Lung (tissue), 12 donors: Measurements from ENCODE around the gene CSNK1G1. TPM values are rescaled to one million over a fixed set of nuclear protein-coding genes. Genes with fewer than 3 reads are reported as not detected.

Source experiments
- ATAC-seq: fragments of 200-7000 bp; cut with Tn5 transposase; one replicate; pipeline ENCODE4 v1.9.1; 2020; ENCODE audit warnings: moderate number of reproducible peaks; ENCODE audit not compliant: insufficient read depth, low FRiP score
- DNase-seq, 3 donors: peaks; one replicate each; pipeline ENCODE4 v3.0.0-alpha.2; 2013 to 2017
- H3K27ac ChIP-seq, 2 donors: one replicate each; pipeline ENCODE4 v1.5.1; 2013; ENCODE audit warnings: mild to moderate bottlenecking in 2 of 2, moderate library complexity in 2 of 2, control low read depth in 1 of 2, inconsistent platforms in 1 of 2, low read depth in 1 of 2, low read length in 1 of 2
- H3K27me3 ChIP-seq, 3 donors: one replicate each; pipeline ENCODE4 v1.5.1; 2013; ENCODE audit warnings: low read length in 2 of 3; ENCODE audit not compliant: control insufficient read depth in 3 of 3, insufficient read depth in 3 of 3
- H3K36me3 ChIP-seq, 4 donors: one replicate each; pipeline ENCODE4 v1.5.1; 2013; ENCODE audit warnings: low read length in 4 of 4, mild to moderate bottlenecking in 1 of 4, moderate library complexity in 1 of 4; ENCODE audit not compliant: control insufficient read depth in 4 of 4, insufficient read depth in 4 of 4
- H3K4me1 ChIP-seq, 5 donors: one replicate each; pipeline ENCODE4 v1.5.1; 2013; ENCODE audit warnings: low read length in 5 of 5, mild to moderate bottlenecking in 2 of 5, moderate library complexity in 1 of 5; ENCODE audit not compliant: control insufficient read depth in 5 of 5, insufficient read depth in 5 of 5
- H3K4me3 ChIP-seq: one replicate; pipeline ENCODE4 v1.5.1; 2013; ENCODE audit warnings: mild to moderate bottlenecking, control low read depth, moderate library complexity
- H3K9ac ChIP-seq, 2 donors: one replicate each; pipeline ENCODE4 v1.5.1; 2013; ENCODE audit warnings: low read length in 2 of 2, control low read depth in 1 of 2; ENCODE audit not compliant: insufficient read depth in 1 of 2
- H3K9me3 ChIP-seq, 4 donors: one replicate each; pipeline ENCODE4 v1.5.1; 2013; ENCODE audit warnings: low read length in 3 of 4, mild to moderate bottlenecking in 1 of 4, moderate library complexity in 1 of 4; ENCODE audit not compliant: control insufficient read depth in 4 of 4, insufficient read depth in 3 of 4
- CTCF ChIP-seq: IDR thresholded peaks from 2 replicates; pipeline ENCODE4 v1.5.1; 2012; ENCODE audit warnings: mild to moderate bottlenecking; ENCODE audit errors: control extremely low read depth, extremely low read depth
- WGBS, 2 donors: extraction: QIAGEN DNeasy Blood & Tissue Kit; methylation state at CpG; one replicate each; pipeline ENCODE4 v1.1.7; 2013; 5-methylcytosine and 5-hydroxymethylcytosine counted together
- polyA plus RNA-seq, 2 donors: library from polyadenylated mRNA; stranded (reverse); fragments of 200-250 nt; gene quantifications; one replicate each; pipeline ENCODE4 v1.2.1, GENCODE V29; 2013
- total RNA-seq, 2 donors: library from RNA; depleted of rRNA in 1 of 2; stranded (reverse); fragments of >200 nt in 1 of 2; gene quantifications; one replicate each; pipeline ENCODE4 v1.2.1, GENCODE V29; 2014 to 2021
- donor health status: control.
- donor health status: control.
- donor health status: Bipolar disorder and iron deficiency.
- donor health status: healthy.
- donor health status: DM: yes; HTN: yes; CAD: no.

The CSNK1G1 gene
- total and polyA plus RNA-seq, 4 donors, result 3.0 to 50.4 (median 12.9) TPM

GRCh38 chr15:64284042-64284441 lies 71.9 kb downstream of the CSNK1G1 start:
- no peak overlapping the region for H3K9ac ChIP-seq
- no peak overlapping the region for H3K4me3 ChIP-seq
- peaks cover 0 to 3% (median 0%) of the 10 kb centered on the region in 4 donors for H3K36me3 ChIP-seq
- 8 to 28% methylated on average over 1 of the region's 1 CpG for WGBS, 2 donors
- H3K27me3 ChIP-seq, result no peaks in the 10 kb centered on the region
- TF ChIP-seq CTCF, result no peak
- DNase-seq, result no peak
- ATAC-seq, result peak; percentile 34
- H3K9me3 ChIP-seq, result no peaks in the 10 kb centered on the region
- H3K4me1 ChIP-seq, result no peaks in the 10 kb centered on the region
- no peak overlapping the region for H3K27ac ChIP-seq

GRCh38 chr15:64282701-64283100 lies 73.3 kb downstream of the CSNK1G1 start:
- no peaks in the 10 kb centered on the region for H3K4me1 ChIP-seq
- H3K4me3 ChIP-seq, result no peak overlapping the region
- no peak for TF ChIP-seq CTCF
- no peaks in the 10 kb centered on the region for H3K27me3 ChIP-seq
- no peaks in the 10 kb centered on the region for H3K9me3 ChIP-seq
- DNase-seq (no peak), ATAC-seq (no peak)
- H3K9ac ChIP-seq, result no peak overlapping the region
- H3K36me3 ChIP-seq, result peaks cover 0 to 3% (median 0%) of the 10 kb centered on the region in 4 donors
- H3K27ac ChIP-seq, result no peak overlapping the region

GRCh38 chr15:64279131-64279530 lies 76.8 kb downstream of the CSNK1G1 start:
- peaks cover 0 to 3% (median 0%) of the 10 kb centered on the region in 5 donors for H3K4me1 ChIP-seq
- H3K27me3 ChIP-seq, result no peaks in the 10 kb centered on the region
- peaks cover 0 to 3% (median 0%) of the 10 kb centered on the region in 4 donors for H3K36me3 ChIP-seq
- DNase-seq, result no peak
- no peaks in the 10 kb centered on the region for H3K9me3 ChIP-seq
- H3K27ac ChIP-seq, result no peak overlapping the region
- TF ChIP-seq CTCF, result no peak
- no peak for ATAC-seq
- H3K4me3 ChIP-seq, result no peak overlapping the region
- whole genome bisulfite sequencing, 2 donors, result 95 to 96% methylated on average over 4 of the region's 4 CpGs
- H3K9ac ChIP-seq, result no peak overlapping the region

- peaks cover 0 to 3% (median 0%) of the 10 kb centered on the region in 4 donors for H3K36me3 ChIP-seq
- ATAC-seq, result no peak
- H3K27me3 ChIP-seq, result no peaks in the 10 kb centered on the region
- H3K9ac ChIP-seq, result no peak overlapping the region
- no peak overlapping the region for H3K27ac ChIP-seq
- 70 to 82% methylated on average over 1 of the region's 1 CpG for WGBS, 2 donors
- TF ChIP-seq CTCF, result no peak
- H3K4me1 ChIP-seq, result peaks cover 0 to 3% (median 0%) of the 10 kb centered on the region in 5 donors
- no peak for DNase-seq
- H3K4me3 ChIP-seq, result no peak overlapping the region
- no peaks in the 10 kb centered on the region for H3K9me3 ChIP-seq
Measured at GRCh38 chr15:64275934-64276333, 80.0 kb downstream of the CSNK1G1 start.
